ENCODE results near the gene LMLN. TPM values are rescaled to one million over a fixed set of nuclear protein-coding genes. Genes with fewer than 3 reads are reported as not detected.

Gene LMLN
- total RNA-seq, 1 donor from 2014 or later, result 7.1 TPM

GRCh38 chr3:198071602-198072287 is 111.7 kb downstream of the LMLN start:
- H3K36me3 Mint-ChIP-seq (ENCODE audit: low read depth, unreplicated experiment), result no peaks in the 10 kb centered on the region
- peak; percentile 18 for DNase-seq (ENCODE audit: low spot score)
- H3K9me3 Mint-ChIP-seq (ENCODE audit: unreplicated experiment), result no peaks in the 10 kb centered on the region
- H3K27me3 Mint-ChIP-seq (ENCODE audit: unreplicated experiment), result peaks cover 4% of the 10 kb centered on the region
- peaks cover 7% of the 10 kb centered on the region for H3K4me1 Mint-ChIP-seq (ENCODE audit: unreplicated experiment)
- H3K4me3 Mint-ChIP-seq (ENCODE audit: unreplicated experiment), result no peak overlapping the region
- TF ChIP-seq CTCF (IDR thresholded peaks at IDR 0.05; ENCODE audit: unreplicated experiment), result no peak
- peak overlapping the region; percentile 45 for H3K27ac Mint-ChIP-seq (ENCODE audit: unreplicated experiment)

GRCh38 chr3:198076722-198077308 is 116.8 kb downstream of the LMLN start:
- Mint-ChIP-seq H3K36me3 (ENCODE audit: low read depth, unreplicated experiment) (no peaks in the 10 kb centered on the region), H3K4me3 (ENCODE audit: unreplicated experiment) (no peak overlapping the region), H3K9me3 (ENCODE audit: unreplicated experiment) (no peaks in the 10 kb centered on the region), H3K27ac (ENCODE audit: unreplicated experiment) (no peak overlapping the region), H3K4me1 (ENCODE audit: unreplicated experiment) (peaks cover under 1% of the 10 kb centered on the region), H3K27me3 (ENCODE audit: unreplicated experiment) (peaks cover 7% of the 10 kb centered on the region)
- TF ChIP-seq CTCF (IDR thresholded peaks at IDR 0.05; ENCODE audit: unreplicated experiment), result no peak
- DNase-seq (ENCODE audit: low spot score), result no peak

GRCh38 chr3:198079771-198080520 is 119.9 kb downstream of the LMLN start:
- H3K27me3 Mint-ChIP-seq (ENCODE audit: unreplicated experiment), result peaks cover 11% of the 10 kb centered on the region
- H3K4me1 Mint-ChIP-seq (ENCODE audit: unreplicated experiment), result no peaks in the 10 kb centered on the region
- H3K36me3 Mint-ChIP-seq (ENCODE audit: low read depth, unreplicated experiment), result no peaks in the 10 kb centered on the region
- TF ChIP-seq CTCF (IDR thresholded peaks at IDR 0.05; ENCODE audit: unreplicated experiment), result no peak
- no peak overlapping the region for H3K27ac Mint-ChIP-seq (ENCODE audit: unreplicated experiment)
- no peaks in the 10 kb centered on the region for H3K9me3 Mint-ChIP-seq (ENCODE audit: unreplicated experiment)
- peak overlapping the region; percentile 15 for H3K4me3 Mint-ChIP-seq (ENCODE audit: unreplicated experiment)
- peak; percentile 22 for DNase-seq (ENCODE audit: low spot score)

GRCh38 chr3:198080521-198081384 is 120.7 kb downstream of the LMLN start:
- TF ChIP-seq CTCF (IDR thresholded peaks at IDR 0.05; ENCODE audit: unreplicated experiment), result peak; percentile 81
- H3K4me1 Mint-ChIP-seq (ENCODE audit: unreplicated experiment), result no peaks in the 10 kb centered on the region
- peak; percentile 91 for DNase-seq (ENCODE audit: low spot score)

More at GRCh38 chr3:198080521-198081384, 120.7 kb downstream of the LMLN start:
- Mint-ChIP-seq H3K27ac (ENCODE audit: unreplicated experiment) (no peak overlapping the region), H3K9me3 (ENCODE audit: unreplicated experiment) (no peaks in the 10 kb centered on the region), H3K4me3 (ENCODE audit: unreplicated experiment) (no peak overlapping the region), H3K27me3 (ENCODE audit: unreplicated experiment) (peaks cover 8% of the 10 kb centered on the region), H3K36me3 (ENCODE audit: low read depth, unreplicated experiment) (no peaks in the 10 kb centered on the region)
